GM12891 (cell line): ENCODE measurements around the gene USP9X.

Source experiments
- PAX5 ChIP-seq: IDR thresholded peaks from 2 replicates; pipeline ENCODE4 v1.6.1; 2011; ENCODE audit warnings: low read length, moderate library complexity, mild to moderate bottlenecking; ENCODE audit not compliant: insufficient read depth, severe bottlenecking
- POLR2A ChIP-seq: IDR thresholded peaks from 2 replicates; pipeline ENCODE4 v1.6.1; 2011; ENCODE audit warnings: low read depth, low read length, control low read depth
- POLR2AphosphoS5 ChIP-seq: IDR thresholded peaks from 2 replicates; pipeline ENCODE4 v1.6.1; 2011; ENCODE audit warnings: low read depth, low read length, control low read depth
- POU2F2 ChIP-seq: IDR thresholded peaks from 2 replicates; pipeline ENCODE4 v1.6.1; 2011; ENCODE audit warnings: low read depth, mild to moderate bottlenecking, control low read depth, low read length, moderate library complexity
- SPI1 ChIP-seq: IDR thresholded peaks from 2 replicates; pipeline ENCODE4 v1.6.1; 2011; ENCODE audit warnings: low read depth, low read length, control low read depth
- TAF1 ChIP-seq: IDR thresholded peaks from 2 replicates; pipeline ENCODE4 v1.6.1; 2011; ENCODE audit warnings: low read depth, low read length, control low read depth

- no peak for TF ChIP-seq POLR2AphosphoS5
- TF ChIP-seq POLR2A, result no peak
- TF ChIP-seq SPI1, result no peak
- no peak for TF ChIP-seq TAF1
- no peak for TF ChIP-seq POU2F2
- no peak for TF ChIP-seq PAX5
These were observed 43.7 kb downstream of the USP9X start for GRCh38 chrX:41128955-41129354.
